ENCODE results near the gene SIRT7.
A peak's percentile ranks its signal among the peaks of the same experiment; 100 is the strongest.

Gene SIRT7

GRCh38 chr17:81948635-81949378 lies 30.8 kb upstream of the SIRT7 start:
- H2BK120ac ChIP-seq (ENCODE audit: low read depth, low read length) = no peak overlapping the region

GRCh38 chr17:81947189-81947588 lies 29.2 kb upstream of the SIRT7 start, which contains the start of gene MYADML2:
Gene MYADML2, minus strand, starts transcription at chr17:81947233. Its CDS starts 5,492 bp downstream, at chr17:81941741.
- DNase-seq (ENCODE audit: low spot score) = no peak
- no peak within 1 kb of the TSS for H4K91ac ChIP-seq (ENCODE audit: low read depth, low read length, poor library complexity)
- H3K27me3 ChIP-seq (ENCODE audit: control insufficient read depth in 3 of 3, insufficient read depth in 3 of 3, low read depth in 1 of 3, low read length in 3 of 3) = peaks cover 0 to 3% (median 2%) of the 10 kb centered on the region in 3 experiments
- H2AFZ ChIP-seq (ENCODE audit: low read length) = no peak within 1 kb of the TSS
- H3K4ac ChIP-seq (ENCODE audit: low read length) = no peak within 1 kb of the TSS
- H2BK12ac ChIP-seq (ENCODE audit: low read length) = no peak within 1 kb of the TSS
- H2BK15ac ChIP-seq (ENCODE audit: low read length) = no peak within 1 kb of the TSS
- H2AK5ac ChIP-seq (ENCODE audit: low read depth, low read length) = peak within 1 kb of the TSS; percentile 46
- H3K23ac ChIP-seq (ENCODE audit: low read depth, low read length, poor library complexity) = no peak within 1 kb of the TSS
- no peak within 1 kb of the TSS for H2BK120ac ChIP-seq (ENCODE audit: low read depth, low read length)
- H3K4me1 ChIP-seq (ENCODE audit: control insufficient read depth in 2 of 2, insufficient read depth in 1 of 2, low read depth in 1 of 2, low read length in 2 of 2) = peaks cover 4 to 5% of the 10 kb centered on the region in 2 donors
- no peak within 1 kb of the TSS for H3K14ac ChIP-seq (ENCODE audit: low read length)
- H3K27ac ChIP-seq (replicated peaks; ENCODE audit: low read length) = no peak within 1 kb of the TSS
- no CpG with 5 or more reads among the region's 13 CpGs for WGBS, 2 donors (ENCODE audit: extremely low coverage in 2 of 2, insufficient read length in 2 of 2, insufficient replicate concordance in 1 of 2)
- no peak within 1 kb of the TSS for H3K18ac ChIP-seq (ENCODE audit: low read length)
- H3K4me2 ChIP-seq (ENCODE audit: insufficient read depth, low read length, poor library complexity, severe bottlenecking) = no peak within 1 kb of the TSS
- H2BK5ac ChIP-seq (ENCODE audit: low read length) = no peak within 1 kb of the TSS
- H3K36me3 ChIP-seq (replicated peaks in 1 of 2; ENCODE audit: control insufficient read depth in 2 of 2, insufficient read depth in 2 of 2, low read length in 2 of 2) = no peaks in the 10 kb centered on the region
- H3K9me3 ChIP-seq (replicated peaks in 1 of 2; ENCODE audit: control insufficient read depth in 2 of 2, insufficient read depth in 1 of 2, low read depth in 1 of 2, low read length in 2 of 2) = no peaks in the 10 kb centered on the region
- no peaks in the 10 kb centered on the region for H3K79me1 ChIP-seq (ENCODE audit: low read depth, low read length)
- H4K8ac ChIP-seq (ENCODE audit: low read depth, low read length) = no peak within 1 kb of the TSS
- H3K4me3 ChIP-seq (ENCODE audit: low read length in 2 of 2) = no peak within 1 kb of the TSS
- no peak within 1 kb of the TSS for H3K9ac ChIP-seq (ENCODE audit: low read depth, low read length, poor library complexity)

More at GRCh38 chr17:81948635-81949378, 30.8 kb upstream of the SIRT7 start:
- H2AK5ac ChIP-seq (ENCODE audit: low read depth, low read length) = peak overlapping the region; percentile 1
- H3K36me3 ChIP-seq (replicated peaks in 1 of 2; ENCODE audit: control insufficient read depth in 2 of 2, insufficient read depth in 2 of 2, low read length in 2 of 2) = no peaks in the 10 kb centered on the region
- H3K27me3 ChIP-seq (ENCODE audit: control insufficient read depth in 3 of 3, insufficient read depth in 3 of 3, low read depth in 1 of 3, low read length in 3 of 3) = peaks cover 0 to 3% (median 2%) of the 10 kb centered on the region in 3 experiments
- peak overlapping the region; percentile 78 for H2BK12ac ChIP-seq (ENCODE audit: low read length)
- no peak overlapping the region for H3K4me2 ChIP-seq (ENCODE audit: insufficient read depth, low read length, poor library complexity, severe bottlenecking)
- H3K27ac ChIP-seq (replicated peaks; ENCODE audit: low read length) = no peak overlapping the region
- no peak overlapping the region for H2AFZ ChIP-seq (ENCODE audit: low read length)
- no peaks in the 10 kb centered on the region for H3K79me1 ChIP-seq (ENCODE audit: low read depth, low read length)
- H3K4me1 ChIP-seq (ENCODE audit: control insufficient read depth in 2 of 2, insufficient read depth in 1 of 2, low read depth in 1 of 2, low read length in 2 of 2) = peaks cover 5 to 7% of the 10 kb centered on the region in 2 donors
- no peak overlapping the region for H3K4me3 ChIP-seq (ENCODE audit: low read length in 2 of 2)
- no peak overlapping the region for H3K23ac ChIP-seq (ENCODE audit: low read depth, low read length, poor library complexity)
- H3K18ac ChIP-seq (ENCODE audit: low read length) = no peak overlapping the region
- whole genome bisulfite sequencing, 2 donors (ENCODE audit: extremely low coverage in 2 of 2, insufficient read length in 2 of 2, insufficient replicate concordance in 1 of 2) = no CpG with 5 or more reads among the region's 17 CpGs
- H3K4ac ChIP-seq (ENCODE audit: low read length) = no peak overlapping the region
- H4K8ac ChIP-seq (ENCODE audit: low read depth, low read length) = no peak overlapping the region
- no peaks in the 10 kb centered on the region for H3K9me3 ChIP-seq (replicated peaks in 1 of 2; ENCODE audit: control insufficient read depth in 2 of 2, insufficient read depth in 1 of 2, low read depth in 1 of 2, low read length in 2 of 2)
- DNase-seq (ENCODE audit: low spot score) = no peak
- H2BK5ac ChIP-seq (ENCODE audit: low read length) = no peak overlapping the region
- H2BK15ac ChIP-seq (ENCODE audit: low read length) = no peak overlapping the region
- peak overlapping the region; percentile 3 for H3K9ac ChIP-seq (ENCODE audit: low read depth, low read length, poor library complexity)
- no peak overlapping the region for H4K91ac ChIP-seq (ENCODE audit: low read depth, low read length, poor library complexity)
- H3K14ac ChIP-seq (ENCODE audit: low read length) = peak overlapping the region; percentile 2

GRCh38 chr17:81944858-81945257 lies 26.9 kb upstream of the SIRT7 start:
- Histone ChIP-seq H3K4me3 (ENCODE audit: low read length in 2 of 2) (no peak overlapping the region), H3K18ac (ENCODE audit: low read length) (no peak overlapping the region), H2AFZ (ENCODE audit: low read length) (peak overlapping the region; percentile 14), H3K4ac (ENCODE audit: low read length) (no peak overlapping the region), H4K91ac (ENCODE audit: low read depth, low read length, poor library complexity) (no peak overlapping the region), H2BK5ac (ENCODE audit: low read length) (no peak overlapping the region), H2BK12ac (ENCODE audit: low read length) (no peak overlapping the region), H2BK120ac (ENCODE audit: low read depth, low read length) (no peak overlapping the region), H2BK15ac (ENCODE audit: low read length) (no peak overlapping the region), H3K27ac (replicated peaks; ENCODE audit: low read length) (peak overlapping the region; percentile 32), H3K27me3 (ENCODE audit: control insufficient read depth in 3 of 3, insufficient read depth in 3 of 3, low read depth in 1 of 3, low read length in 3 of 3) (peaks cover 0 to 4% (median 3%) of the 10 kb centered on the region in 3 experiments), H3K23ac (ENCODE audit: low read depth, low read length, poor library complexity) (no peak overlapping the region), H3K9ac (ENCODE audit: low read depth, low read length, poor library complexity) (no peak overlapping the region), H4K8ac (ENCODE audit: low read depth, low read length) (no peak overlapping the region), H2AK5ac (ENCODE audit: low read depth, low read length) (peak overlapping the region; percentile 70), H3K14ac (ENCODE audit: low read length) (no peak overlapping the region), H3K79me1 (ENCODE audit: low read depth, low read length) (peaks cover 5% of the 10 kb centered on the region), H3K36me3 (replicated peaks in 1 of 2; ENCODE audit: control insufficient read depth in 2 of 2, insufficient read depth in 2 of 2, low read length in 2 of 2) (no peaks in the 10 kb centered on the region), H3K9me3 (replicated peaks in 1 of 2; ENCODE audit: control insufficient read depth in 2 of 2, insufficient read depth in 1 of 2, low read depth in 1 of 2, low read length in 2 of 2) (no peaks in the 10 kb centered on the region), H3K4me2 (ENCODE audit: insufficient read depth, low read length, poor library complexity, severe bottlenecking) (no peak overlapping the region), H3K4me1 (ENCODE audit: control insufficient read depth in 2 of 2, insufficient read depth in 1 of 2, low read depth in 1 of 2, low read length in 2 of 2) (peaks cover 12% of the 10 kb centered on the region in 2 donors)
- no CpG with 5 or more reads among the region's 9 CpGs for WGBS, 2 donors (ENCODE audit: extremely low coverage in 2 of 2, insufficient read length in 2 of 2, insufficient replicate concordance in 1 of 2)
- no peak for DNase-seq (ENCODE audit: low spot score)

GRCh38 chr17:81942167-81942553 lies 24.2 kb upstream of the SIRT7 start:
- Histone ChIP-seq H3K9me3 (replicated peaks in 1 of 2; ENCODE audit: control insufficient read depth in 2 of 2, insufficient read depth in 1 of 2, low read depth in 1 of 2, low read length in 2 of 2) (no peaks in the 10 kb centered on the region), H3K18ac (ENCODE audit: low read length) (peak overlapping the region; percentile 24), H3K36me3 (replicated peaks in 1 of 2; ENCODE audit: control insufficient read depth in 2 of 2, insufficient read depth in 2 of 2, low read length in 2 of 2) (no peaks in the 10 kb centered on the region), H2BK120ac (ENCODE audit: low read depth, low read length) (no peak overlapping the region), H3K4me2 (ENCODE audit: insufficient read depth, low read length, poor library complexity, severe bottlenecking) (peak overlapping the region; percentile 45), H3K23ac (ENCODE audit: low read depth, low read length, poor library complexity) (no peak overlapping the region), H2BK12ac (ENCODE audit: low read length) (no peak overlapping the region), H2BK15ac (ENCODE audit: low read length) (no peak overlapping the region), H2AFZ (ENCODE audit: low read length) (peak overlapping the region; percentile 69), H4K91ac (ENCODE audit: low read depth, low read length, poor library complexity) (no peak overlapping the region), H3K4me1 (ENCODE audit: control insufficient read depth in 2 of 2, insufficient read depth in 1 of 2, low read depth in 1 of 2, low read length in 2 of 2) (peaks cover 12% of the 10 kb centered on the region in 2 donors), H3K27ac (replicated peaks; ENCODE audit: low read length) (no peak overlapping the region), H2BK5ac (ENCODE audit: low read length) (peak overlapping the region; percentile 90), H2AK5ac (ENCODE audit: low read depth, low read length) (peak overlapping the region; percentile 94), H3K27me3 (ENCODE audit: control insufficient read depth in 3 of 3, insufficient read depth in 3 of 3, low read depth in 1 of 3, low read length in 3 of 3) (peaks cover 0 to 4% (median 2%) of the 10 kb centered on the region in 3 experiments), H3K4ac (ENCODE audit: low read length) (no peak overlapping the region), H4K8ac (ENCODE audit: low read depth, low read length) (peak overlapping the region; percentile 65), H3K14ac (ENCODE audit: low read length) (peak overlapping the region; percentile 82), H3K4me3 (ENCODE audit: low read length in 2 of 2) (no peak overlapping the region), H3K9ac (ENCODE audit: low read depth, low read length, poor library complexity) (no peak overlapping the region), H3K79me1 (ENCODE audit: low read depth, low read length) (peaks cover 5% of the 10 kb centered on the region)
- no CpG with 5 or more reads among the region's 12 CpGs for WGBS, 2 donors (ENCODE audit: extremely low coverage in 2 of 2, insufficient read length in 2 of 2, insufficient replicate concordance in 1 of 2)
- DNase-seq (ENCODE audit: low spot score) = no peak
